A673 (cell line): Measurements from ENCODE around the gene CTSH. TPM values are rescaled to one million over a fixed set of nuclear protein-coding genes. Genes with fewer than 3 reads are reported as not detected.

Source experiments
- BruUV-seq: library from RNA; stranded (reverse); fragments of 400-500 nt; replicated peaks from 2 replicates; lab custom pipeline; 2021; lab: Mats Ljungman, UMichigan
- CTCF ChIA-PET: fragments of 300-600 bp; sonication (Branson Sonifier 250); formaldehyde crosslinking; loops from one replicate; lab custom pipeline; 2022; ENCODE audit warnings: antibody characterized with exemption; lab: Charles Lee
- POLR2A ChIA-PET: fragments of 300-600 bp; sonication (Branson Sonifier 250); formaldehyde crosslinking; loops from one replicate; lab custom pipeline; 2022; ENCODE audit warnings: antibody characterized with exemption; ENCODE audit not compliant: low non-redundant PET; lab: Charles Lee
- DNase-seq: peaks from one replicate; pipeline ENCODE4 v3.0.0-alpha.2; 2015; ENCODE audit warnings: low spot score
- H3K27ac ChIP-seq: fragments of 200-600 bp; sonication (generic); 2 replicates; pipeline ENCODE4 v1.5.1; 2016; ENCODE audit warnings: mixed run types, low read depth, mild to moderate bottlenecking, mixed read lengths, antibody characterized with exemption, low read length; ENCODE audit not compliant: poor library complexity, severe bottlenecking
- H3K27me3 ChIP-seq: fragments of 200-600 bp; sonication (generic); replicated peaks from 2 replicates; pipeline ENCODE4 v1.6.1; 2017; ENCODE audit warnings: mixed run types, low read depth, mild to moderate bottlenecking, mixed read lengths, antibody characterized with exemption, low read length; ENCODE audit not compliant: insufficient read depth, poor library complexity
- H3K36me3 ChIP-seq: fragments of 200-600 bp; sonication (generic); 2 replicates; pipeline ENCODE4 v1.6.1; 2016; ENCODE audit warnings: mixed run types, mild to moderate bottlenecking, mixed read lengths, antibody characterized with exemption, low read length; ENCODE audit not compliant: insufficient read depth, poor library complexity, severe bottlenecking
- H3K4me1 ChIP-seq: fragments of 200-600 bp; sonication (generic); 2 replicates; pipeline ENCODE4 v1.6.1; 2017; ENCODE audit warnings: mixed run types, mild to moderate bottlenecking, mixed read lengths, antibody characterized with exemption, low read length; ENCODE audit not compliant: insufficient read depth, poor library complexity, severe bottlenecking
- H3K4me3 ChIP-seq: fragments of 200-600 bp; sonication (generic); 2 replicates; pipeline ENCODE4 v1.5.1; 2016; ENCODE audit warnings: low read depth, mixed run types, mild to moderate bottlenecking, mixed read lengths, low read length; ENCODE audit not compliant: poor library complexity, severe bottlenecking
- H3K9me3 ChIP-seq: fragments of 200-600 bp; sonication (generic); 2 replicates; pipeline ENCODE4 v1.6.1; 2016; ENCODE audit warnings: mixed run types, low read depth, mild to moderate bottlenecking, mixed read lengths, antibody characterized with exemption, low read length; ENCODE audit not compliant: poor library complexity, severe bottlenecking
- CTCF ChIP-seq: fragments of 300-800, 200-600 bp; sonication (generic); conservative IDR thresholded peaks from 2 replicates; pipeline ENCODE4 v1.5.1; 2017; ENCODE audit warnings: low read depth, mild to moderate bottlenecking, antibody characterized with exemption, low read length, moderate library complexity, mixed read lengths
- EZH2 ChIP-seq: fragments of 200-600 bp; sonication (generic); IDR thresholded peaks from 2 replicates; pipeline ENCODE4 v1.6.1; 2017; ENCODE audit warnings: borderline replicate concordance, low read depth, mild to moderate bottlenecking, mixed read lengths, antibody characterized with exemption, low read length; ENCODE audit not compliant: poor library complexity, severe bottlenecking
- intact Hi-C: fragments of 100-400 bp; cut with micrococcal nuclease; formaldehyde crosslinking; loops from one replicate; pipeline ENCODE4 v1.10.0; 2022; ENCODE audit not compliant: unreplicated experiment
- total RNA-seq: library from RNA; stranded (reverse); gene quantifications from 2 replicates; pipeline ENCODE4 v1.2.3, GENCODE V29; 2021

Gene CTSH
- total RNA-seq, 1 experiment from 2014 or later = 2.2 TPM

- no TSS peak for BruUV-seq
- H3K4me3 ChIP-seq = no peak overlapping the region
- no peak for TF ChIP-seq CTCF
- no peak for TF ChIP-seq EZH2
- no peak overlapping the region for H3K27ac ChIP-seq
- H3K9me3 ChIP-seq = no peaks in the 10 kb centered on the region
- H3K4me1 ChIP-seq = no peaks in the 10 kb centered on the region
- POLR2A ChIA-PET = interaction anchor here (0.7 kb wide), 1 partner anchor 644 kb away, joined by 3 read pairs; no protein-coding TSS in a partner anchor
- intact Hi-C loops = no loop called here
- H3K27me3 ChIP-seq = no peaks in the 10 kb centered on the region
- no peak for DNase-seq
- H3K36me3 ChIP-seq = peaks cover 31% of the 10 kb centered on the region
- CTCF ChIA-PET = no interaction called here
These were observed 21.1 kb downstream of the CTSH start for GRCh38 chr15:78923480-78924360.

- POLR2A ChIA-PET = no interaction called here
- no peak for DNase-seq
- no peaks in the 10 kb centered on the region for H3K4me1 ChIP-seq
- intact Hi-C loops = no loop called here
- CTCF ChIA-PET = no interaction called here
- BruUV-seq = no TSS peak
- no peaks in the 10 kb centered on the region for H3K9me3 ChIP-seq
- H3K27ac ChIP-seq = no peak overlapping the region
- H3K36me3 ChIP-seq = peaks cover 35% of the 10 kb centered on the region
- H3K4me3 ChIP-seq = no peak overlapping the region
- no peaks in the 10 kb centered on the region for H3K27me3 ChIP-seq
- TF ChIP-seq CTCF (no peak), EZH2 (no peak)
These were observed 21.8 kb downstream of the CTSH start for GRCh38 chr15:78923015-78923414.

- no peak for DNase-seq
- BruUV-seq = no TSS peak
- ChIA-PET POLR2A (no interaction called here), CTCF (no interaction called here)
- TF ChIP-seq CTCF (no peak), EZH2 (no peak)
- H3K4me1 ChIP-seq = no peaks in the 10 kb centered on the region
- H3K9me3 ChIP-seq = no peaks in the 10 kb centered on the region
- peaks cover 39% of the 10 kb centered on the region for H3K36me3 ChIP-seq
- no peak overlapping the region for H3K27ac ChIP-seq
- intact Hi-C loops = no loop called here
- no peaks in the 10 kb centered on the region for H3K27me3 ChIP-seq
- no peak overlapping the region for H3K4me3 ChIP-seq
These were observed 22.3 kb downstream of the CTSH start for GRCh38 chr15:78922527-78922926.
